RPMI7951 (cell line): ENCODE results near the gene ELOVL5. TPM values are rescaled to one million over a fixed set of nuclear protein-coding genes. Genes with fewer than 3 reads are reported as not detected.
A peak's percentile ranks its signal among the peaks of the same experiment; 100 is the strongest.
"Not testable (repeated sequence)": the region's sequence is repeated elsewhere in the genome, so short reads cannot be mapped to it uniquely, and the experiment has no call there.

Experiments
- DNase-seq: peaks from one replicate; pipeline ENCODE4 v3.0.0-alpha.2; 2012; ENCODE audit warnings: low read depth
- total RNA-seq: library from RNA; depleted of rRNA; stranded (reverse); fragments of >200 nt; shearing (Covaris generic); gene quantifications from 2 replicates; pipeline ENCODE4 v1.2.3, GENCODE V29; 2014

Gene ELOVL5
- total RNA-seq, 1 experiment from 2014 or later: 91.3 TPM

DNA sequence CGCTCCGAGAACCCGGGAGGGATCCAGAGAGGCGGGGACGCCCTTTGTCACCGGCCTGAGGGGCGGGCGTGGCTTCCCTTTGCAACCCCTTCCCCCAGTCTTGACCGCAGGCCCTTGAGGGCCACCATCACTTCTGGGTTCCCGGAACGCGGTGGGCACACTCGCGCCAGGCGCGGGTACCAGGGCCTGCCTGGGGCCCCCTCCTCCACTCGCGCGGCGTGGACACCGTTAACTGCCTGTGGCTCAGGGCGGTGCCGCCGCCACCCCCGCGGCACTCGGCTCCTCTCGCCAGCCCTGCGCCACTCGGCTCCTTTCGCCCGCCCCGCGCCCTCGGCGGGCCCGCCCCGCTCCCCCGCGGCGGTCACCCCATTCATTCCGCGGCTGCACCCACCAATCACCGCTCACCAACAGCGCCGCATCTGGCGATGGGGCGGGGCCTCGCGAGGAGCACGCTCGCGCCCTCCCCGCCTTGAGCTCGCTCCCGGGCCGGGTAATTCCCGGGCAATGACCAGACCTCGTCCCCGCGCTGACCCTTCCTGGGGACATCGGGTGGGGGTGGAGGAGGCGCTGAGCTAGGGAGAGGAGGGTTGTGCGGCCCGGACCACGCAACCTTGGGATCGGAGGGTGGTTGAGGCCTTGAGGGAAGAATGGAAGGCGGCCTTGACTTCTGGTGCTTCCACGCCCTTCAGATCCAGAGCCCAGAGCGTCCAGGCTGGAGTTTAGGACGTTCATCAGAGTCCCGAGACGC, 10.5 kb upstream of the ELOVL5 start:
- peak; percentile 96 for DNase-seq

GRCh38 chr6:53358440-53359094, 9.8 kb upstream of the ELOVL5 start:
- DNase-seq: no peak

- no peak for DNase-seq
Observed at GRCh38 chr6:53357576-53358360, 9.0 kb upstream of the ELOVL5 start.

DNA sequence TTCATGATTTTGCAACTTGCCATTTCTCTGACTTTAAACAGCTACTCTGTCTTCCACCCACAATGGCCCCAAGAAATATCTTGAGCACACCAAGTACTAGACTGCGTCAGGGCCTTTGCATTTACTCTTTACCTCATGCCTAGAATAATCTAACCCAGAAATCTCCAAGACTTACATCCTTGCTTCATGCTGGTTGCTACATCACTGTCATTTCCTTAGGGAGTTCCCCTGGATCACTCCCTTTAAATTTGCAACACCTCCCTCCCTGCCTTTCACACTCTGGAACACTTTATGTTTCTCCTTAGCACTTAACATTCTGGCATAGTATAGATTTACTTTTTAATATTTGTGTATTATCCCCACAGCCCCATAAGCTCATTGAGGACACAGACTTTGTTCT, 4.9 kb upstream of the ELOVL5 start:
- DNase-seq: no peak

GRCh38 chr6:53352360-53352759, 3.6 kb upstream of the ELOVL5 start:
- no peak for DNase-seq

GRCh38 chr6:53349209-53349693, 501 bp upstream of the ELOVL5 start:
- DNase-seq: no peak

DNA sequence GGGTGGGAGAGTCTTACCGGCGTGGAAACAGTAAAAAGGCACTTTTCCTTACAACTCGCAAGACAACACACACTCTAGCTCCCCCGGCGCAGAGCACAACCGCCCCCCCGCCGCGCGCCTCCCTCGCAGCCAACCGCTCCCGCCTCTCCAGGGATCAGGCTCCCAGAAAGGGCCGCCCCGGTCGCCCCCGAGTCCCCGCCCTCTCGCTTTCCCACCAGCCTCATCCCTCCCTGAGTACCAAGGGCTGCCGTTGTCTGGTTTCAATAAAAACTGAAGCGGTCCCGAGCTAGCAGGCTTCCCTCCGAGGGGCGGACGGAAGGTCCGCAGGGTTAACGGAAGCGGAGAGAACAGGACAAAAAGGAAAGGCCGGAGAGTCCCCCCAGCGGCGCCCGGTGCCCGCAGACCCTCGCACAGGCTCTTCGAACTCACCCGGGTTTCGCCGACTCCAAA, 804 bp downstream of the ELOVL5 start:
- DNase-seq: peak; percentile 80

GRCh38 chr6:53347250-53347920, 1.4 kb downstream of the ELOVL5 start:
- peak; percentile 32 for DNase-seq

DNA sequence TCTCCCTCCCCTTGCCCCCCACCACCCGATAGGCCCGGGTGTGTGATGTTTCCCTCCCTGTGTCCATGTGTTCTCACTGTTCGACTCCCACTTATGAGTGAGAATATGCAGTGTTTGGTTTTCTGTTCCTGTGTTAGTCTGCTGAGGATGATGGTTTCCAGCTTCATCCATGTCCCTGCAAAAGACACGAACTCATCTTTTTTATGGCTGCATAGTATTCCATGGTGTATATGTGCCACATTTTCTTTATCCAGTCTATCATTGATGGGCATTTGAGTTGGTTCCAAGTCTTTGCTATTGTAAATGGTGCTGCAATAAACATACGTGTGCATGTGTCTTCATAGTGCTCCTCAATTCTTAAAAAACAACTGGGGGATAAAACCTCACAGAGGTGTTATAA, 2.7 kb downstream of the ELOVL5 start:
- DNase-seq: not testable (repeated sequence)

DNA sequence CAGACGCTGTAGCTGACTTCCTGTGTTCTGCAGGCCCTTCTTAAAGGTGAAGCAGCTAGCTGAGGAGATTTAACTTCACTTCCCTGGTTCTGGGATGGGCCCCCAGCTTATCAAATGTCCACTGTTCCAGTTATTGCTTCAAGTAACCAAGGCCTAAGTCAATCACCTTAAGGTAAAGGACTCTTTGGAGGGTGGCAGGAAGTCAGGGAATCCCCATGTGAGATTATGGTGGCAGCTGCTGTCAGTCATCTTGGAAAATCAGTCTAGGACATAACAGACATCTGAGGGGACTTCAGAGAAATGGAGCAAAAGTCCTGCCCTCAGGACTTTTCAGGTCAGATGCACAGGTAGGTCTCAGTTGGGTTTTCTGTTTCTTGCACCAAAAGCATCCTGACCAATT, 3.8 kb downstream of the ELOVL5 start:
- no peak for DNase-seq

GRCh38 chr6:53343092-53343491, 5.7 kb downstream of the ELOVL5 start:
- no peak for DNase-seq

- DNase-seq: no peak
Observed at GRCh38 chr6:53342217-53342616, 6.5 kb downstream of the ELOVL5 start.

DNA sequence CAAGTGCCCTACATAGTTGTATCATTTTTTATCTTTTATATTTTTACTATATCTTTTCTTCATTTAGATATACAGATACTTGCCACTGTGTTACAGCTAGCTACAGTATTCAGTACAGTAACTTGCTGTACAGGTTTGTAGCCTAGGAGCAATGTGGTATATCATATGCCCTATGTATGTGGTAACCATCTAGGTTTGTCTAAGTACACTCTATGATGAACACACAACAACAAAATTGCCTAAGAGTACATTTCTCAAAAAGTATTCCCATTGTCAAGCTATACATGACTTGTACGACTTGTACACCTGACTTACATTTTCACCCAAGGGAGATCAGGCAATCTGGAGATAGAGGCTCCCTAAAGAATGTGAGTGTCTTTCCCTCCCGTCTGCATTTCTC, 8.2 kb downstream of the ELOVL5 start:
- no peak for DNase-seq

DNA sequence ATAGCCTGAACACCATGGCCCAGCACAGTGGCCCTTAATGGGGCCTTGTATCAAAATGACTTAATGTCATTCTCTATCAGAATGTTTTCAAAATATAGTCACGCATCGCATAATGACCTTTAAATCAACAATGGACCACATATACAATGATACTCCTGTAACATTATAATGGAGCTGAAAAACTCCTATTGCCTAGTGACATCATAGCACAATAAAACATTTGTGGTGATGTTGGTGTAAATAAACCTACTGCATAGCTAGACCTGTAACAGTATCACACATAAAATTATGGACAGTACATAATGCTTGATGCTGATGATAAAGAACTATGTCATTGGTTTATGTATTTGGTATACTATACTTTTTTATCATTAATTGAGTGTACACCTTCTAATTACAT, 9.3 kb downstream of the ELOVL5 start:
- no peak for DNase-seq

- DNase-seq: no peak
Observed at GRCh38 chr6:53338304-53338703, 10.4 kb downstream of the ELOVL5 start.

- DNase-seq: no peak
Observed at GRCh38 chr6:53336070-53336469, 12.7 kb downstream of the ELOVL5 start.

DNA sequence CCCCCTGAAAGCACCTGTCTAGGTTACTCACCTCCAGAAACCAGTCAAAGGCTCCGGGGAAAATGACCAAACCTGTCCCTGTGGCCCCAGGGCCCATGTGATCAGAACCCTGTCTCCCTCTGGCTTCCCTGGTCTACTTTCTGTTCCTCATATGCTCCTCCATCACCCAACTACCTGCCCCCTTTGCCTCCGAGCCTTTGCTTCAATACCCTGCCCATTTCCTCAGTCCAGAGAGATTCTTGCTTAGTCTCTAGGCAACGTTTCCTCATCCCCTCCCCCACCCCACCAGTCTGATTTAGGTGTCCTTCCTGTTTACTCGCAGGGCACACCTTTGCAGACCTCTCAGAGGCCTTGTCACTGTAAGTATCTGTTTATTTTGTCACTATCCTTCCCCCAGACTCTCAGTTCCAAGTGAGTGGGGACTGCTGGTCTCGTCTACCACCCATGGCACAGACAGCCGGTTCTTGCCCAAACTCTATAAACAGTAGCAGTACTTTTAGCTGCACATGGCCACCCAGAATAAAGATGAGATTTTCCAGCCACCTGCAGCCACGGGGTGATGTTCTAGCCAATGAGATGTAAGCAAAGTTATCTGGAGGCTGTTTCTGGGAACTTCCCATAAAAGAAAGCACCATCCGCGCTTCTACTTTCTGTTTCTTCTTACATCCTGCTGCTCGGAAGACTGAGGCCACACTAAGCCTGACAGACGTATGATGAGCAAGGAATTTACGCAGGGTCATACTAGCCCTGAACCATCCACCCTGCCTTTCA, 13.3 kb downstream of the ELOVL5 start:
- no peak for DNase-seq

DNA sequence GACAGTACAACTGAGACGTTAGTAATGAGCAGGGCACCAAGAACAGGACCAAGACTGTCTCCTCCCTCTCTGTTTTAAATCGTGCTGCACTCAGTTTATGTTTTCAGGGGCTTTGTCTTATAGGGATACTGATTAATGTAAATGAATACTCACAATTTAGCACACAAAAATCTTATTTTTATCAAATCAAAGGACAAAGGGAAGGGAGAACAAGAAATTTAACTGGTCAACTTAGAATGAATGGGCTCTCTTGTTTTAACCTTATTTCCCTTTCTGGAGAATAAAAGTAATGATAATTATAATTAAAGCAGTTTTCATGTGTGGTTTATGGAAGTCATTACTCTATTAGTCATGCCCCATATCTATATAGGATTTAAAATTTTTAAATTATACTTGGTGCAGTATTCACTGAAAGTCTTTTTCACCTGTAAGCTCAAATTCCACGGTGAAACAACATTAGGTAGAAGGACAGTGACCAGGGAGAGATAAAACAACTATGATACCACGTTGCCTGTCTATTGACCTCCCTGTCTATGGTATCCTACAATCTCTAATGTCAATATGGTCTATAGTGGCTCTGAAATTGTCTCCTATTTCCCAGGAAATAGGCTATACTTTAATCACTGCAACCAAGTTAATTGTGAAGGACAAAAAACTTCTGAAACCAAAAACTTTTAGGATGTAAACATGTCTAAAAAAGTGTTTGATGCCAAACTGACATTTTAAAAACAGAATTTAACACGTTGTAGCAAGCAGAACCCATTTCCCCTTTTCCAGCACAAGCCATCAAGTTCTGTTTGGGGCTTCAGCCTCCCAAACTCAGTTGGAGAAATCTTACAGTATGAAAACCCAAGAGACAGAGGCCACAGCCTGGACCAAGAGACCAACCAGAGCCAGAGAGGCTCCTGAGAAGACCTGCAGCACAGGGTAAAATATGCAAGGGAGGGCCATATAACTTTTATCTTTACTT, 15.0 kb downstream of the ELOVL5 start:
- no peak for DNase-seq

DNA sequence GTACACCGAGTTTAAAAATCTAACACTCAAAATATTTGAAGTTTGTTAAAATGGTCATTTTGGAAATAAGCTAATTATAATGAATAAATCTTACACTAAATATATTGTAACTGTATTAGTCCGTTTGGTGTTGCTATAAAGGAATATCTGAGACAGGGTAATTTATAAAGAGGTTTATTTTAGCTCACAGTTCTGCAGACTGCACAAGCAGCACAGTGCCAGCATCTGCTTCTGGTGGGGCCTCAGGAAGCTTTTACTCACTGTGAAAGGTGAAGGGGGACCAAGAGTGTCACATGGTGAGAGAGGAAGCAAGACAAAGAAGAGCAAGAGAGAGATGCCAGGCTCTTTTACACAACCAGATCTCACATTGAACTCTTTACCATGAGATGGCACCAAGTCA, 17.1 kb downstream of the ELOVL5 start:
- DNase-seq: no peak

DNA sequence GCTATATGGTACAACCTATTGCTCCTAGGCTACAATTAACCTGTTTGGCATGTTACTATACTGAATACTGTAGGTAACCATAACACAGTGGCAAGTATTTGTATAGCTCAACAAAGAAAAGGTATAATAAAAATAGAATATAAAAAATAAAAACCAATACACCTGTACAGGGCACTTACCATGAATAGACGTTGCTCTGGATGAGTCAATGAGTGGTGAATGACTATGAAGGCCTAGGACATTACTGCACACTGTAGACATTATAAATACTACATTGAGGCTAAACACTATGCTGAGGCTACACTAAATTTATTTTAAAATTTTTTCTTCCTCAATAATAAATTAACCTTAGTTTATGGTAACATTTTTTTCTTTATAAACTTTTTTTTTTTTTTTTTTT, 18.6 kb downstream of the ELOVL5 start:
- no peak for DNase-seq
